Fibroblast of mammary gland (primary cell): ENCODE results near the gene ZNF582.

ENCODE experiments used
- DNase-seq: peaks from one replicate; pipeline ENCODE4 v3.0.0-alpha.2; 2010; ENCODE audit warnings: low read depth
- H3K4me3 ChIP-seq: 2 replicates; pipeline ENCODE4 v1.5.1; 2011; ENCODE audit warnings: low read depth, mild to moderate bottlenecking, low read length, moderate library complexity; ENCODE audit not compliant: control insufficient read depth
- CTCF ChIP-seq: conservative IDR thresholded peaks from 2 replicates; pipeline ENCODE4 v1.5.1; 2011; ENCODE audit warnings: low read depth, low read length, inconsistent platforms; ENCODE audit not compliant: control insufficient read depth, insufficient read depth

The ZNF582 gene

DNA sequence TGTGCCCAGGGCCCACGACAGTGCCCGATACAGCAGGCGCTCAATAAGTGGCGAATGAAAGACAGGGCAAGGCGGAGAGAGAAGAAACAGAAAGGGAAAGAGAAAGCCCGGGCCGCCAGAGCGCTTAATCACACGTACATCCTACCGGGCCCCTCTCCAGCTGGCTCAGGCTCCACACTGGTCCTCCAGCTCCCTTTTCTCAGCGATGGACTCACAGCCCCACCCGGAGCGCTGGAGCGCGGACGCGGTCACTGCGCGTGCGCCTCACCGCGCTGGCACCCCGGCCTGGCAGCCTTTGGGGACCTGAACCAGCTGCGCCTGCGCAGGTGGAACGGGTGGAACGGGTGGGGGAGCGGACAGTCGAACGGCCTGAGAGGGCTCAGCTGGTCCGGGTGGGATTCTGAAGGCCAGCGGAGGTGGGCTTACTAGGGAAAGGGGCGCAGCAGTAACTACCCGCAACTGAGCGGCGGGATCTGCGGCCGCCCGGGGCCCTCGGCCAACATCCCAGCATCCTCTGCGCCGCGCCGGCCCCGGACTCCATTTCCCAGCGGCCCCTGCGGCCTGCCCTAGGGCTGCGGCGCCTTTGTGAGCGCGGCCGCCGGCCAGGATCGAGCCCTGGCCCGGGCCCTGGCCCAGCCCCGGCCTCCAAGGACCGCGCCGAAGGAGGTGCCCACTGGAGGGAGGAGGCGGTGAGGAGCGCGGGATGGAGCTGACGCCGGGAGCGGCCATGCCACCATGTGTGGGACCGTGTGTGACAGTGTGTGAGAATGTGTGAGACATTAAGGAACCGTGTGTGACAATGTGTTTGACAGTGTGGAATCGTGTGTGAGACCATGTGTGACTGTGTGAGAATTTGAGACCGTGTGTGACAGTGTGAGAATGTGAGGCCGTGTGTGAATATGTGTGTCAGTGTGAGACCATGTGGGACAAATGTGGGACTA lies 10.7 kb upstream of the ZNF582 start, which contains the start of gene ZNF583:
Gene ZNF583 (plus strand): TSS at position 569 of the 941 bp plus-strand sequence. CDS start 2,783 bp downstream, outside the sequence.
- peak; percentile 97 for DNase-seq
- H3K4me3 ChIP-seq: peak within 1 kb of the TSS; percentile 71
- TF ChIP-seq CTCF: no peak

DNA sequence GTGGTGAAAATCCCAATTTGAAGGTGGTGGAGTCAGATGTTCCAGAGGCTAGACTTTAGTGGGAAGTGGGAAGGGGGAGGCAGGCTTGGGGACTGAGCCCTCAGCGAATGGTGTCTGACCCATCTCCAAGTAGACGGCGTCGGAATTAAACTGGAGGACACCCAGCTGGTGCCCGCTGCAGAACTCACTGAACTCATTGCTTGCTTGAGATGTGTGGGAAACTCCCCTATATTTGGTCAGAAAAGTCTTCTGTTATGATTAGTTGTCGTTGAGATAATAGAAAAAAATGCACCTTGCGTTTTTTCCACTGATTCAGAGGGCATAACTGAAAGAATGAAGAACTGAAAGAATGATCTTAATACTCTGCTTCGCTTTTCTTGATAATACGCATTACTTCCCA lies 9.9 kb upstream of the ZNF582 start:
- H3K4me3 ChIP-seq: peak overlapping the region; percentile 71
- no peak for DNase-seq
- TF ChIP-seq CTCF: no peak

GRCh38 chr19:56400485-56400884 lies 7.2 kb upstream of the ZNF582 start:
- DNase-seq: no peak

DNA sequence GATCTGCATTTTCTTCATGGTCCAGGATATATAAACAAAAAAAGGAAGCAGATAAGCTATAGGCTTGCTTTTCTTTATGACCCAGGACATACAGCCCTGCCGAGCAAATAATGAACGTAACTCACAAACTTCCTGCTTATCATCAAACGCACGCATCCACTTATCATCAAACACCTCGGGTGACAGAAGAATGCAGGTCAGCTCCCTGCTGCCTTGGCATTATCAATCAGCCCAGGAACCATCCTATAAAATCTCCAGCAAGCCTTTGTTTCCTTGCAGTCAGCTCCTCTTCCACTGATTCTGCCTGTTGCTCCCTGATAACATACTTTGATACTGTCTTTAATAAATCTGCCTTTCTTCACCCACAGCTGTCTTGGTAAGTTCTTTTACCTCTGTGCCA lies 5.5 kb upstream of the ZNF582 start:
- no peak overlapping the region for H3K4me3 ChIP-seq
- no peak for DNase-seq
- TF ChIP-seq CTCF: no peak

More at GRCh38 chr19:56400485-56400884, 7.2 kb upstream of the ZNF582 start:
- TF ChIP-seq CTCF: no peak
- H3K4me3 ChIP-seq: no peak overlapping the region

- no peak for TF ChIP-seq CTCF
- no peak overlapping the region for H3K4me3 ChIP-seq
- DNase-seq: peak; percentile 20
Measured at GRCh38 chr19:56383826-56384605, 9.3 kb downstream of the ZNF582 start.

DNA sequence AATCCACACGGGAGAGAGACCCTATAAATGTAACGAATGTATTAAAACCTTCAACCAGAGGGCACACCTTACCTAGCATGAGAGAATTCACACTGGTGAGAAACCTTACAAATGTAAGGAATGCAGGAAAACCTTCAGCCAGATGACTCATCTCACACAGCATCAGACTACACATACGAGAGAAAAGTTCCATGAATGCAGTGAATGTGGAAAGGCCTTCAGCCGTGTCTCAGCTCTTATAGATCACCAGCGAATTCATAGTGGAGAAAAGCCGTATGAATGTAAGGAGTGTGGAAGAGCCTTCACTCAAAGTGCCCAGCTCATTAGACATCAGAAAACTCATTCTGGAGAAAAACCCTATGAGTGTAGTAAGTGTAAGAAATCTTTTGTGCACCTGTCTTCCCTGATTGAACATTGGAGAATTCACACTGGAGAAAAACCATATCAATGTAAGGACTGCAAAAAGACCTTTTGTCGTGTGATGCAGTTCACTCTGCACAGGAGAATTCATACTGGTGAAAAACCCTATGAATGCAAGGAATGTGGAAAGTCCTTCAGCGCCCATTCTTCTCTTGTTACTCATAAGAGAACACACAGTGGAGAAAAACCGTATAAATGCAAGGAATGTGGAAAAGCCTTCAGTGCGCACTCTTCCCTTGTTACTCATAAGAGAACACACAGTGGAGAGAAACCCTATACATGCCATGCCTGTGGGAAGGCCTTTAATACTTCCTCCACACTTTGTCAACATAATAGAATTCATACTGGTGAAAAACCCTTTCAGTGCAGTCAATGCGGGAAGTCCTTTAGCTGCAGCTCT lies 16.0 kb downstream of the ZNF582 start:
- no peak overlapping the region for H3K4me3 ChIP-seq
- TF ChIP-seq CTCF: no peak
- DNase-seq: no peak
